H1 (cell line): ENCODE data around the gene UBQLN4. TPM values are rescaled to one million over a fixed set of nuclear protein-coding genes. Genes with fewer than 3 reads are reported as not detected.

Experiments used
- polyA plus RNA-seq, 7 experiments: library from polyadenylated mRNA; depleted of rRNA in 3 of 7; stranded (reverse) in 5 of 7; unstranded in 2 of 7; fragments of >200 nt in 5 of 7; fragments of 200-250 nt in 2 of 7; gene quantifications; 1 replicate in 5 of 7; 2 replicates in 1 of 7; 4 replicates in 1 of 7; pipeline versions ENCODE4 v1.2.1 to v1.2.3, GENCODE V29; 2011 to 2013; ENCODE audit warnings: missing spikeins in 2 of 7, mixed read lengths in 2 of 7
- total RNA-seq: library from RNA; stranded (reverse); fragmentation: NEBNext Ultra II Directional; extraction: Animal tissue kit (Norgen Biotek cat#: 25700); gene quantifications from 2 replicates; pipeline ENCODE4 v1.2.1, GENCODE V29; 2021
- TF ChIP-seq, protein P1 (sequence below): fragments of 300-600 bp; sonication (generic); IDR thresholded peaks from 2 replicates; pipeline ENCODE4 v1.7.1; 2012; ENCODE audit warnings: low read length, moderate library complexity, mild to moderate bottlenecking, inconsistent platforms; ENCODE audit not compliant: insufficient replicate concordance

The UBQLN4 gene
- total and polyA plus RNA-seq, 2 of the 8 experiments (the other 6 are each of a cell fraction or from before 2014, with no cell fraction given): 37.7 to 52.0 TPM

DNA sequence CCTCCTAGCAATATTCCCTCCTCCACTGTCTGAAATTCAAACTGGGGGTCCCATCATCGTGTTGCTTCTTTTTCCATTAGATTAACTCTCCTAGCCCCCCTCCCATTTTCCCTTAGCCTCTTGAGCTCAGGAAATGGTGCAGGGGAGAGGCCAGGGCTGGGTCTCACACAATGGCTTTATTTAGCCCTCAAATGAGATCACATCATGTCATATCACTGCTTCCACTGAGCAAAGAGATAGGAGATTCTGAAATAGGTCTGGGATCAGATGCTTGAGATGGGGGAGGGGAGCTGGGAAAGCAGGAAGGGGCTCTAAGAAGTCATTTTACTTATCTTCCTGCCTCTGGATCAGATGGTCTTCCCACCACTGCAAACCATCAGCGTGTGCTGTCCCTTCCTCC, 57.4 kb downstream of the UBQLN4 start (continued):
- TF ChIP-seq, protein P1, sequence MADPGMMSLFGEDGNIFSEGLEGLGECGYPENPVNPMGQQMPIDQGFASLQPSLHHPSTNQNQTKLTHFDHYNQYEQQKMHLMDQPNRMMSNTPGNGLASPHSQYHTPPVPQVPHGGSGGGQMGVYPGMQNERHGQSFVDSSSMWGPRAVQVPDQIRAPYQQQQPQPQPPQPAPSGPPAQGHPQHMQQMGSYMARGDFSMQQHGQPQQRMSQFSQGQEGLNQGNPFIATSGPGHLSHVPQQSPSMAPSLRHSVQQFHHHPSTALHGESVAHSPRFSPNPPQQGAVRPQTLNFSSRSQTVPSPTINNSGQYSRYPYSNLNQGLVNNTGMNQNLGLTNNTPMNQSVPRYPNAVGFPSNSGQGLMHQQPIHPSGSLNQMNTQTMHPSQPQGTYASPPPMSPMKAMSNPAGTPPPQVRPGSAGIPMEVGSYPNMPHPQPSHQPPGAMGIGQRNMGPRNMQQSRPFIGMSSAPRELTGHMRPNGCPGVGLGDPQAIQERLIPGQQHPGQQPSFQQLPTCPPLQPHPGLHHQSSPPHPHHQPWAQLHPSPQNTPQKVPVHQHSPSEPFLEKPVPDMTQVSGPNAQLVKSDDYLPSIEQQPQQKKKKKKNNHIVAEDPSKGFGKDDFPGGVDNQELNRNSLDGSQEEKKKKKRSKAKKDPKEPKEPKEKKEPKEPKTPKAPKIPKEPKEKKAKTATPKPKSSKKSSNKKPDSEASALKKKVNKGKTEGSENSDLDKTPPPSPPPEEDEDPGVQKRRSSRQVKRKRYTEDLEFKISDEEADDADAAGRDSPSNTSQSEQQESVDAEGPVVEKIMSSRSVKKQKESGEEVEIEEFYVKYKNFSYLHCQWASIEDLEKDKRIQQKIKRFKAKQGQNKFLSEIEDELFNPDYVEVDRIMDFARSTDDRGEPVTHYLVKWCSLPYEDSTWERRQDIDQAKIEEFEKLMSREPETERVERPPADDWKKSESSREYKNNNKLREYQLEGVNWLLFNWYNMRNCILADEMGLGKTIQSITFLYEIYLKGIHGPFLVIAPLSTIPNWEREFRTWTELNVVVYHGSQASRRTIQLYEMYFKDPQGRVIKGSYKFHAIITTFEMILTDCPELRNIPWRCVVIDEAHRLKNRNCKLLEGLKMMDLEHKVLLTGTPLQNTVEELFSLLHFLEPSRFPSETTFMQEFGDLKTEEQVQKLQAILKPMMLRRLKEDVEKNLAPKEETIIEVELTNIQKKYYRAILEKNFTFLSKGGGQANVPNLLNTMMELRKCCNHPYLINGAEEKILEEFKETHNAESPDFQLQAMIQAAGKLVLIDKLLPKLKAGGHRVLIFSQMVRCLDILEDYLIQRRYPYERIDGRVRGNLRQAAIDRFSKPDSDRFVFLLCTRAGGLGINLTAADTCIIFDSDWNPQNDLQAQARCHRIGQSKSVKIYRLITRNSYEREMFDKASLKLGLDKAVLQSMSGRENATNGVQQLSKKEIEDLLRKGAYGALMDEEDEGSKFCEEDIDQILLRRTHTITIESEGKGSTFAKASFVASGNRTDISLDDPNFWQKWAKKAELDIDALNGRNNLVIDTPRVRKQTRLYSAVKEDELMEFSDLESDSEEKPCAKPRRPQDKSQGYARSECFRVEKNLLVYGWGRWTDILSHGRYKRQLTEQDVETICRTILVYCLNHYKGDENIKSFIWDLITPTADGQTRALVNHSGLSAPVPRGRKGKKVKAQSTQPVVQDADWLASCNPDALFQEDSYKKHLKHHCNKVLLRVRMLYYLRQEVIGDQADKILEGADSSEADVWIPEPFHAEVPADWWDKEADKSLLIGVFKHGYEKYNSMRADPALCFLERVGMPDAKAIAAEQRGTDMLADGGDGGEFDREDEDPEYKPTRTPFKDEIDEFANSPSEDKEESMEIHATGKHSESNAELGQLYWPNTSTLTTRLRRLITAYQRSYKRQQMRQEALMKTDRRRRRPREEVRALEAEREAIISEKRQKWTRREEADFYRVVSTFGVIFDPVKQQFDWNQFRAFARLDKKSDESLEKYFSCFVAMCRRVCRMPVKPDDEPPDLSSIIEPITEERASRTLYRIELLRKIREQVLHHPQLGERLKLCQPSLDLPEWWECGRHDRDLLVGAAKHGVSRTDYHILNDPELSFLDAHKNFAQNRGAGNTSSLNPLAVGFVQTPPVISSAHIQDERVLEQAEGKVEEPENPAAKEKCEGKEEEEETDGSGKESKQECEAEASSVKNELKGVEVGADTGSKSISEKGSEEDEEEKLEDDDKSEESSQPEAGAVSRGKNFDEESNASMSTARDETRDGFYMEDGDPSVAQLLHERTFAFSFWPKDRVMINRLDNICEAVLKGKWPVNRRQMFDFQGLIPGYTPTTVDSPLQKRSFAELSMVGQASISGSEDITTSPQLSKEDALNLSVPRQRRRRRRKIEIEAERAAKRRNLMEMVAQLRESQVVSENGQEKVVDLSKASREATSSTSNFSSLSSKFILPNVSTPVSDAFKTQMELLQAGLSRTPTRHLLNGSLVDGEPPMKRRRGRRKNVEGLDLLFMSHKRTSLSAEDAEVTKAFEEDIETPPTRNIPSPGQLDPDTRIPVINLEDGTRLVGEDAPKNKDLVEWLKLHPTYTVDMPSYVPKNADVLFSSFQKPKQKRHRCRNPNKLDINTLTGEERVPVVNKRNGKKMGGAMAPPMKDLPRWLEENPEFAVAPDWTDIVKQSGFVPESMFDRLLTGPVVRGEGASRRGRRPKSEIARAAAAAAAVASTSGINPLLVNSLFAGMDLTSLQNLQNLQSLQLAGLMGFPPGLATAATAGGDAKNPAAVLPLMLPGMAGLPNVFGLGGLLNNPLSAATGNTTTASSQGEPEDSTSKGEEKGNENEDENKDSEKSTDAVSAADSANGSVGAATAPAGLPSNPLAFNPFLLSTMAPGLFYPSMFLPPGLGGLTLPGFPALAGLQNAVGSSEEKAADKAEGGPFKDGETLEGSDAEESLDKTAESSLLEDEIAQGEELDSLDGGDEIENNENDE: no peak
